ENCODE data around the gene FADS6. TPM values are rescaled to one million over a fixed set of nuclear protein-coding genes. Genes with fewer than 3 reads are reported as not detected.
"Not testable (repeated sequence)": the region's sequence is repeated elsewhere in the genome, so short reads cannot be mapped to it uniquely, and the experiment has no call there.

The FADS6 gene
- total and polyA plus RNA-seq, 12 donors: not detected

- DNase-seq: no peak
- WGBS, 2 donors: 89 to 93% methylated on average over 5 of the region's 5 CpGs
- Histone ChIP-seq H3K9me3 (no peaks in the 10 kb centered on the region), H3K27me3 (peaks cover 13 to 84% (median 69%) of the 10 kb centered on the region in 7 donors), H3K4me3 (no peak overlapping the region), H3K36me3 (no peaks in the 10 kb centered on the region), H3K4me1 (peaks cover 0 to 22% (median 13%) of the 10 kb centered on the region in 9 donors), H3K27ac (no peak overlapping the region)
- no peak for ATAC-seq
- intact Hi-C loops (cut with DNase I): no loop called here
- TF ChIP-seq CTCF (IDR thresholded peaks at IDR 0.05): no peak
Observed at GRCh38 chr17:74918906-74919305, 25.5 kb upstream of the FADS6 start.

GRCh38 chr17:74917430-74917829 is 24.0 kb upstream of the FADS6 start:
- Histone ChIP-seq H3K4me3 (no peak overlapping the region), H3K4me1 (peaks cover 0 to 10% (median 0%) of the 10 kb centered on the region in 9 donors), H3K27me3 (peaks cover 4 to 69% (median 55%) of the 10 kb centered on the region in 7 donors), H3K36me3 (no peaks in the 10 kb centered on the region), H3K9me3 (no peaks in the 10 kb centered on the region), H3K27ac (no peak overlapping the region)
- WGBS, 2 donors: 54 to 67% methylated on average over 10 of the region's 10 CpGs
- TF ChIP-seq CTCF (IDR thresholded peaks at IDR 0.05): no peak
- DNase-seq: no peak
- ATAC-seq: peak in 2 of 8 donors; percentile 32 to 40
- intact Hi-C loops (cut with DNase I): no loop called here

- H3K4me1 ChIP-seq: peaks cover 0 to 10% (median 0%) of the 10 kb centered on the region in 9 donors
- no peaks in the 10 kb centered on the region for H3K36me3 ChIP-seq
- TF ChIP-seq CTCF (IDR thresholded peaks at IDR 0.05): no peak
- H3K27me3 ChIP-seq: peaks cover 4 to 64% (median 49%) of the 10 kb centered on the region in 7 donors
- no peaks in the 10 kb centered on the region for H3K9me3 ChIP-seq
- ATAC-seq: no peak
- no peak for DNase-seq
- WGBS, 2 donors: 90 to 93% methylated on average over 11 of the region's 11 CpGs
- H3K4me3 ChIP-seq: no peak overlapping the region
- no peak overlapping the region for H3K27ac ChIP-seq
- intact Hi-C loops (cut with DNase I): no loop called here
Observed at GRCh38 chr17:74916851-74917199, 23.4 kb upstream of the FADS6 start.

GRCh38 chr17:74916136-74916850 is 22.9 kb upstream of the FADS6 start:
- Histone ChIP-seq H3K4me3 (no peak overlapping the region), H3K36me3 (no peaks in the 10 kb centered on the region), H3K27ac (no peak overlapping the region), H3K27me3 (peaks cover 3 to 59% (median 45%) of the 10 kb centered on the region in 7 donors), H3K4me1 (peaks cover 0 to 10% (median 0%) of the 10 kb centered on the region in 9 donors), H3K9me3 (no peaks in the 10 kb centered on the region)
- no peak for DNase-seq
- 85 to 87% methylated on average over 13 of the region's 13 CpGs for WGBS, 2 donors
- no peak for ATAC-seq
- TF ChIP-seq CTCF (IDR thresholded peaks at IDR 0.05): no peak
- intact Hi-C loops (cut with DNase I): no loop called here

GRCh38 chr17:74911423-74911822 is 18.0 kb upstream of the FADS6 start:
- DNase-seq; H3K4me3 ChIP-seq; H3K9me3 ChIP-seq; H3K27ac ChIP-seq; intact Hi-C loops (cut with DNase I); ATAC-seq; H3K4me1 ChIP-seq; H3K36me3 ChIP-seq: not testable (repeated sequence)
- 66 to 68% methylated on average over 8 of the region's 8 CpGs for WGBS, 2 donors
- H3K27me3 ChIP-seq: peaks cover 0 to 23% (median 11%) of the 10 kb centered on the region in 7 donors

- H3K27ac ChIP-seq; intact Hi-C loops (cut with DNase I); H3K36me3 ChIP-seq; H3K4me1 ChIP-seq; H3K9me3 ChIP-seq; H3K4me3 ChIP-seq; ATAC-seq; DNase-seq: not testable (repeated sequence)
- 68 to 70% methylated on average over 4 of the region's 4 CpGs for WGBS, 2 donors
- peaks cover 0 to 17% (median 14%) of the 10 kb centered on the region in 7 donors for H3K27me3 ChIP-seq
Observed at GRCh38 chr17:74909097-74909496, 15.7 kb upstream of the FADS6 start.

Measured in heart right ventricle (tissue), 16 donors.